GM19238 (cell line): ENCODE data around the gene ADAMTS7.
A peak's percentile ranks its signal among the peaks of the same experiment; 100 is the strongest.
"Not testable (repeated sequence)": the region's sequence is repeated elsewhere in the genome, so short reads cannot be mapped to it uniquely, and the experiment has no call there.

Source experiments
- DNase-seq: peaks from one replicate; pipeline ENCODE4 v3.0.0; 2011; ENCODE audit warnings: low spot score; ENCODE audit not compliant: insufficient read length

Gene ADAMTS7

GRCh38 chr15:78811124-78811824 lies at the start of gene ADAMTS7:
ADAMTS7 (minus strand) TSS chr15:78811464; CDS start chr15:78811220, 244 bp downstream.
- DNase-seq, result peak; percentile 92

- DNase-seq, result no peak
These were observed 48.9 kb upstream of the ADAMTS7 start for GRCh38 chr15:78859971-78860719.

- no peak for DNase-seq
These were observed 44.5 kb upstream of the ADAMTS7 start for GRCh38 chr15:78855746-78856145.

- no peak for DNase-seq
These were observed 43.6 kb upstream of the ADAMTS7 start for GRCh38 chr15:78854833-78855372.

GRCh38 chr15:78853500-78853899 lies 42.2 kb upstream of the ADAMTS7 start:
- DNase-seq, result no peak

- no peak for DNase-seq
These were observed 39.9 kb upstream of the ADAMTS7 start for GRCh38 chr15:78850941-78851755.

- no peak for DNase-seq
These were observed 39.1 kb upstream of the ADAMTS7 start for GRCh38 chr15:78850352-78850751.

GRCh38 chr15:78847387-78847906 lies 36.2 kb upstream of the ADAMTS7 start:
- not testable (repeated sequence) for DNase-seq

- not testable (repeated sequence) for DNase-seq
These were observed 35.6 kb upstream of the ADAMTS7 start for GRCh38 chr15:78846906-78847305.

- DNase-seq, result no peak
These were observed 31.3 kb upstream of the ADAMTS7 start for GRCh38 chr15:78842519-78842918.

- DNase-seq, result no peak
These were observed 30.6 kb upstream of the ADAMTS7 start for GRCh38 chr15:78841891-78842290.

- no peak for DNase-seq
These were observed 30.1 kb upstream of the ADAMTS7 start for GRCh38 chr15:78841376-78841706.

- DNase-seq, result no peak
These were observed 29.6 kb upstream of the ADAMTS7 start for GRCh38 chr15:78840661-78841375.

GRCh38 chr15:78839151-78839550 lies 27.9 kb upstream of the ADAMTS7 start:
- DNase-seq, result not testable (repeated sequence)

GRCh38 chr15:78838489-78838888 lies 27.2 kb upstream of the ADAMTS7 start:
- no peak for DNase-seq

- no peak for DNase-seq
These were observed 26.3 kb upstream of the ADAMTS7 start for GRCh38 chr15:78837543-78837942.

GRCh38 chr15:78837131-78837530 lies 25.9 kb upstream of the ADAMTS7 start:
- no peak for DNase-seq

GRCh38 chr15:78836333-78836732 lies 25.1 kb upstream of the ADAMTS7 start:
- no peak for DNase-seq

- no peak for DNase-seq
These were observed 20.3 kb upstream of the ADAMTS7 start for GRCh38 chr15:78831229-78832207.
